Measurements from ENCODE around the gene RPS6KA5. TPM values are rescaled to one million over a fixed set of nuclear protein-coding genes. Genes with fewer than 3 reads are reported as not detected.
A peak's percentile ranks its signal among the peaks of the same experiment; 100 is the strongest.

The RPS6KA5 gene
- total RNA-seq, 1 experiment from 2014 or later: 2.2 TPM

DNA sequence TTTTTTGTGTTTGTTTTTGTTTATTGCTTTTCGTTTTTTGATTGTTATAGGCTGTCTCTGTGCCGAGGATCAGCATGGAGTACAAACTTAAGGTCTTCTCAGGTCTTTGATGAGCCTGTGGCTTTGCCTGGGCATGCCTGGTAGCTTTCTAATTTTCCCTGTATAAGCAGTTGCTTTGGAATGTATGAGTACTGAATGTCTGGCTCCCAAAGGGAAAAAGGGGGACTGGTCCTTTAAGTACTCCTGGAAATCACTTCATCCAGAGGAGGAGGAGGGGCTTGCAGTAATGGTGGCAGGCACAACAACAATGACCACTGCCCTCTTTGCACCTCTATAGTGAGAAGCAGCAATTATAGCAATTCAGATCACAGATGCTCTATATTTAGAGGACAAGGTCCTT lies 176.7 kb downstream of the RPS6KA5 start:
- ChIA-PET CTCF (interaction anchor here (0.7 kb wide), 2 partner anchors 18 to 61 kb away, joined by 3 to 4 read pairs; no protein-coding TSS in a partner anchor), POLR2A (interaction anchor here (0.9 to 3.3 kb wide), 4 partner anchors 9 to 63 kb away, joined by 3 to 16 read pairs (median 4); no protein-coding TSS in a partner anchor)
- DNase-seq (ENCODE audit: unreplicated experiment): peak; percentile 22
- intact Hi-C loops (cut with micrococcal nuclease): no loop called here
- BruUV-seq (replicated peaks): no TSS peak
- Mint-ChIP-seq H3K27me3 (ENCODE audit: insufficient read depth, unreplicated experiment) (no peaks in the 10 kb centered on the region), H3K4me3 (ENCODE audit: unreplicated experiment) (peak overlapping the region; percentile 4), H3K27ac (ENCODE audit: low read depth, unreplicated experiment) (peak overlapping the region; percentile 99), H3K4me1 (ENCODE audit: insufficient read depth, unreplicated experiment) (peaks cover 10% of the 10 kb centered on the region), H3K36me3 (ENCODE audit: insufficient read depth, unreplicated experiment) (no peaks in the 10 kb centered on the region), H3K9me3 (ENCODE audit: unreplicated experiment) (peaks cover 18% of the 10 kb centered on the region)
- TF ChIP-seq, protein P1, sequence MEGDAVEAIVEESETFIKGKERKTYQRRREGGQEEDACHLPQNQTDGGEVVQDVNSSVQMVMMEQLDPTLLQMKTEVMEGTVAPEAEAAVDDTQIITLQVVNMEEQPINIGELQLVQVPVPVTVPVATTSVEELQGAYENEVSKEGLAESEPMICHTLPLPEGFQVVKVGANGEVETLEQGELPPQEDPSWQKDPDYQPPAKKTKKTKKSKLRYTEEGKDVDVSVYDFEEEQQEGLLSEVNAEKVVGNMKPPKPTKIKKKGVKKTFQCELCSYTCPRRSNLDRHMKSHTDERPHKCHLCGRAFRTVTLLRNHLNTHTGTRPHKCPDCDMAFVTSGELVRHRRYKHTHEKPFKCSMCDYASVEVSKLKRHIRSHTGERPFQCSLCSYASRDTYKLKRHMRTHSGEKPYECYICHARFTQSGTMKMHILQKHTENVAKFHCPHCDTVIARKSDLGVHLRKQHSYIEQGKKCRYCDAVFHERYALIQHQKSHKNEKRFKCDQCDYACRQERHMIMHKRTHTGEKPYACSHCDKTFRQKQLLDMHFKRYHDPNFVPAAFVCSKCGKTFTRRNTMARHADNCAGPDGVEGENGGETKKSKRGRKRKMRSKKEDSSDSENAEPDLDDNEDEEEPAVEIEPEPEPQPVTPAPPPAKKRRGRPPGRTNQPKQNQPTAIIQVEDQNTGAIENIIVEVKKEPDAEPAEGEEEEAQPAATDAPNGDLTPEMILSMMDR (IDR thresholded peaks at IDR 0.05; ENCODE audit: unreplicated experiment): no peak

DNA sequence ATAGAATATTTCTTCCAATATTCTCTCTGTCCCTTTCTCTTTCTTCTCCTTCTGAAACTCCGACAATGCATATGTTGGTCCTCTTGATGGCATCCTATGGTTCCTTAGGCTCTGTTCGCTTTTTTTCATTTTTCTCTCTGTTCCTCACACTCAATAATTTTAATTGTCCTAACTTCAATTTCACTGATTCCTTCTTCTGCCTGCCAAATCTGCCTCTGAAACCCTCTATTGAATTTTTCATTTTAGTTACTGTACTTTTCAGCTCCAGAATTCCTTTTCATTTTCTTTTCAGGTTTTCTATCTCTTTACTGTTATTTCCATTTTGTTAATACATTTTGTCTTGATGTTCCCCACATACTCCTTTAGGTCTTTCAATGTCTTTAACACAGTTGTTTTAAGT lies 177.2 kb downstream of the RPS6KA5 start:
- TF ChIP-seq, protein P1 (IDR thresholded peaks at IDR 0.05; ENCODE audit: unreplicated experiment): no peak
- no peak for DNase-seq (ENCODE audit: unreplicated experiment)
- Mint-ChIP-seq H3K4me3 (ENCODE audit: unreplicated experiment) (no peak overlapping the region), H3K9me3 (ENCODE audit: unreplicated experiment) (peaks cover 18% of the 10 kb centered on the region), H3K36me3 (ENCODE audit: insufficient read depth, unreplicated experiment) (no peaks in the 10 kb centered on the region), H3K27me3 (ENCODE audit: insufficient read depth, unreplicated experiment) (no peaks in the 10 kb centered on the region), H3K27ac (ENCODE audit: low read depth, unreplicated experiment) (peak overlapping the region; percentile 99), H3K4me1 (ENCODE audit: insufficient read depth, unreplicated experiment) (peaks cover 10% of the 10 kb centered on the region)
- intact Hi-C loops (cut with micrococcal nuclease): no loop called here
- ChIA-PET CTCF (interaction anchor here (0.6 to 0.7 kb wide), 2 partner anchors 18 to 292 kb away, joined by 3 read pairs; no protein-coding TSS in a partner anchor), POLR2A (interaction anchor here (0.9 to 3.3 kb wide), 4 partner anchors 9 to 62 kb away, joined by 3 to 16 read pairs (median 4); no protein-coding TSS in a partner anchor)
- BruUV-seq (replicated peaks): no TSS peak

DNA sequence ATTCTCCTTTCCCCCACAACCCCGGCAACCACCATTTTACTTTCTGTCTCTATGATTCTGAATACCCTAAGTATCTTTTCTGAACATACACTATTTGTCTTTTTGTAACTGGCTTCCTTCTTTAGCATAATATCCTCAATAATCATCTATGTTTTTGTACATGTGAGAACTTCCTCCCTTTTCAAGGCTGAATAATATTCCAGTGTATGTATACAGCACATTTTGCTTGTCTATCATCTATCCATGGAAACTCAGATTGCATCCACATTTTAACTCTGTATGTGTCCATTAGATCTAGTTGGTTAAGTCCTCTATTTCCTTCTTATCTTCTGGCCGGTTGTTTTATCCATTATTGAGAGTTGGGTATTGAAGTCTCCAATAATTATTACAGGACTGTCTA lies 180.2 kb downstream of the RPS6KA5 start:
- BruUV-seq (replicated peaks): no TSS peak
- no peak for DNase-seq (ENCODE audit: unreplicated experiment)
- peaks cover 18% of the 10 kb centered on the region for H3K9me3 Mint-ChIP-seq (ENCODE audit: unreplicated experiment)
- POLR2A ChIA-PET: no interaction called here
- H3K4me1 Mint-ChIP-seq (ENCODE audit: insufficient read depth, unreplicated experiment): peaks cover 10% of the 10 kb centered on the region
- TF ChIP-seq, protein P1 (IDR thresholded peaks at IDR 0.05; ENCODE audit: unreplicated experiment): no peak
- H3K27ac Mint-ChIP-seq (ENCODE audit: low read depth, unreplicated experiment): no peak overlapping the region
- H3K36me3 Mint-ChIP-seq (ENCODE audit: insufficient read depth, unreplicated experiment): peaks cover 6% of the 10 kb centered on the region
- no peaks in the 10 kb centered on the region for H3K27me3 Mint-ChIP-seq (ENCODE audit: insufficient read depth, unreplicated experiment)
- intact Hi-C loops (cut with micrococcal nuclease): no loop called here
- CTCF ChIA-PET: interaction anchor here (0.7 kb wide), 1 partner anchor 463 kb away, joined by 3 read pairs; no protein-coding TSS in a partner anchor
- H3K4me3 Mint-ChIP-seq (ENCODE audit: unreplicated experiment): no peak overlapping the region

DNA sequence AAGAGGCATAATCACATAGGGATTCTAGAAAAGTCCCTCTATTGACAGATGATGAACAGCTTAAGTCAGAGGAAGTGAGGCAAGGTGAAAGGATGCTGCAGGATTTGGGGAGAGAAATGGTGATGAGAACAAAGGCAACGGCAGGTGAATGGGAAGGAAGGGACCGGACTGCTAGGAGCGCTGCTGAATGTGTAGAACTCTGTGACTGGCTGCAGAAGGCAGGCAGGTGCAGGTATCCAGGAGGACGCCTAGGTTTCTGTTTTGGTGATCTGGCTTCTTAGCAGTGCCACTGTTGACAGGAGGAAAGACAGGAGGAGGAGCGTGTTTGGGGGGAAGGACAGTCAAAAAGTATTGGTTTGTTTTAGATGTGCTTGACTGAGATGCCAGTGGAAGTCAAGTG lies 185.8 kb downstream of the RPS6KA5 start:
- H3K4me1 Mint-ChIP-seq (ENCODE audit: insufficient read depth, unreplicated experiment): peaks cover 14% of the 10 kb centered on the region
- H3K27ac Mint-ChIP-seq (ENCODE audit: low read depth, unreplicated experiment): no peak overlapping the region
- peaks cover 9% of the 10 kb centered on the region for H3K36me3 Mint-ChIP-seq (ENCODE audit: insufficient read depth, unreplicated experiment)
- no peak for DNase-seq (ENCODE audit: unreplicated experiment)
- ChIA-PET CTCF (interaction anchor here (1.0 to 1.1 kb wide), 2 partner anchors 28 to 274 kb away, joined by 3 to 4 read pairs; no protein-coding TSS in a partner anchor), POLR2A (no interaction called here)
- intact Hi-C loops (cut with micrococcal nuclease): no loop called here
- TF ChIP-seq, protein P1 (IDR thresholded peaks at IDR 0.05; ENCODE audit: unreplicated experiment): no peak
- H3K9me3 Mint-ChIP-seq (ENCODE audit: unreplicated experiment): no peaks in the 10 kb centered on the region
- H3K27me3 Mint-ChIP-seq (ENCODE audit: insufficient read depth, unreplicated experiment): no peaks in the 10 kb centered on the region
- BruUV-seq (replicated peaks): no TSS peak
- H3K4me3 Mint-ChIP-seq (ENCODE audit: unreplicated experiment): no peak overlapping the region

Measured in MCF 10A (cell line).